Measurements from ENCODE around the gene FAM3C.
"Not testable (repeated sequence)": the region's sequence is repeated elsewhere in the genome, so short reads cannot be mapped to it uniquely, and the experiment has no call there.

Gene FAM3C

GRCh38 chr7:121329191-121330052 lies 66.7 kb downstream of the FAM3C start:
- in situ Hi-C loops (cut with HindIII; ENCODE audit: low sequenced_read_pairs) = loop anchor here (10.0 kb wide), 2 partner anchors 135 to 335 kb away; no protein-coding TSS in a partner anchor
- TF ChIP-seq CTCF (IDR thresholded peaks at IDR 0.05; ENCODE audit: low read depth, low read length, missing control alignments) = peak; percentile 17
- DNase-seq (ENCODE audit: low read depth) = no peak
- H3K4me3 ChIP-seq (ENCODE audit: low read depth, low read length) = peak overlapping the region; percentile 53

- TF ChIP-seq CTCF (IDR thresholded peaks at IDR 0.05; ENCODE audit: low read depth, low read length, missing control alignments) = no peak
- no peak for DNase-seq (ENCODE audit: low read depth)
- in situ Hi-C loops (cut with HindIII; ENCODE audit: low sequenced_read_pairs) = no loop called here
- H3K4me3 ChIP-seq (ENCODE audit: low read depth, low read length) = peak within 1 kb of the TSS; percentile 53
Measured at GRCh38 chr7:121328508-121329190, 67.5 kb downstream of the FAM3C start, which contains the start of gene WNT16. Gene WNT16, plus strand, starts transcription at chr7:121329000. Its CDS starts 293 bp downstream, at chr7:121329293.

- no peak overlapping the region for H3K4me3 ChIP-seq (ENCODE audit: low read depth, low read length)
- no peak for TF ChIP-seq CTCF (IDR thresholded peaks at IDR 0.05; ENCODE audit: low read depth, low read length, missing control alignments)
- in situ Hi-C loops (cut with HindIII; ENCODE audit: low sequenced_read_pairs) = no loop called here
- DNase-seq (ENCODE audit: low read depth) = no peak
Measured at GRCh38 chr7:121327671-121328070, 68.4 kb downstream of the FAM3C start.

- DNase-seq (ENCODE audit: low read depth) = no peak
Measured at GRCh38 chr7:121323515-121324302, 72.4 kb downstream of the FAM3C start.

GRCh38 chr7:121322460-121322859 lies 73.6 kb downstream of the FAM3C start:
- DNase-seq (ENCODE audit: low read depth) = no peak
- in situ Hi-C loops (cut with HindIII; ENCODE audit: low sequenced_read_pairs) = no loop called here
- no peak overlapping the region for H3K4me3 ChIP-seq (ENCODE audit: low read depth, low read length)
- TF ChIP-seq CTCF (IDR thresholded peaks at IDR 0.05; ENCODE audit: low read depth, low read length, missing control alignments) = no peak

More at GRCh38 chr7:121323515-121324302, 72.4 kb downstream of the FAM3C start:
- TF ChIP-seq CTCF (IDR thresholded peaks at IDR 0.05; ENCODE audit: low read depth, low read length, missing control alignments) = no peak
- no peak overlapping the region for H3K4me3 ChIP-seq (ENCODE audit: low read depth, low read length)
- in situ Hi-C loops (cut with HindIII; ENCODE audit: low sequenced_read_pairs) = no loop called here

GRCh38 chr7:121315170-121315569 lies 80.9 kb downstream of the FAM3C start:
- in situ Hi-C loops (cut with HindIII; ENCODE audit: low sequenced_read_pairs); DNase-seq (ENCODE audit: low read depth); H3K4me3 ChIP-seq (ENCODE audit: low read depth, low read length): not testable (repeated sequence)
